ENCODE results near the gene TAF11L14. TPM values are rescaled to one million over a fixed set of nuclear protein-coding genes. Genes with fewer than 3 reads are reported as not detected.

TAF11L14 gene
- polyA plus RNA-seq: not detected in 2 replicates

GRCh38 chr5:17634160-17634559 lies at the start of gene TAF11L14:
Gene TAF11L14, plus strand, starts transcription at chr5:17634460.

GRCh38 chr5:17585658-17586057 lies 48.6 kb upstream of the TAF11L14 start, which contains the start of gene TAF11L7:
Gene TAF11L7, minus strand, starts transcription at chr5:17585758.

DNA sequence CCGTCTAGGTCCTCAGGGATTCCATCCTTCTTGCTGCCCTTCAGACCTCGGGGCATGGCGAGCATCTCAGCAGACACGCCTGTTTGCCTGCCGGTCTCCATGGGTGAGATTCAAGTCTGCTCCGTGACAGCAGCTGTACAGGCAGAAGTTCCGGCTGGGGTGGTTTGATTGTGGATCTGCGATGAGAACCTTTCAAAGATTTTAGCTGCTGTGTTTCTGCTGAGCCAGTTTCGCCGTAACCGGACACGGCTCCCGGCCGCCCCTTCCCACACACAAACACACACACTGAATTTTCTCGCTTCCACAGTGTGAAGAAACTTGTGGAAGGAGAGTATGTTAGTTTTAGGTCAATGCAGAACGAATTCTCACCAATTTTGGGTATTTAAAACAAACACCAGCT lies 43.4 kb upstream of the TAF11L14 start, which contains the start of gene TAF11L8:
Gene TAF11L8 (minus strand): TSS at position 101 of the 400 bp plus-strand sequence.

GRCh38 chr5:17594255-17594654 lies 40.0 kb upstream of the TAF11L14 start, which contains the start of gene TAF11L9:
Gene TAF11L9, minus strand, starts transcription at chr5:17594394.

DNA sequence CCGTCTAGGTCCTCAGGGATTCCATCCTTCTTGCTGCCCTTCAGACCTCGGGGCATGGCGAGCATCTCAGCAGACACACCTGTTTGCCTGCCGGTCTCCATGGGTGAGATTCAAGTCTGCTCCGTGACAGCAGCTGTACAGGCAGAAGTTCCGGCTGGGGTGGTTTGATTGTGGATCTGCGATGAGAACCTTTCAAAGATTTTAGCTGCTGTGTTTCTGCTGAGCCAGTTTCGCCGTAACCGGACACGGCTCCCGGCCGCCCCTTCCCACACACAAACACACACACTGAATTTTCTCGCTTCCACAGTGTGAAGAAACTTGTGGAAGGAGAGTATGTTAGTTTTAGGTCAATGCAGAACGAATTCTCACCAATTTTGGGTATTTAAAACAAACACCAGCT lies 36.5 kb upstream of the TAF11L14 start, which contains the start of gene TAF11L10:
Gene TAF11L10 (minus strand): TSS at position 101 of the 400 bp plus-strand sequence.

DNA sequence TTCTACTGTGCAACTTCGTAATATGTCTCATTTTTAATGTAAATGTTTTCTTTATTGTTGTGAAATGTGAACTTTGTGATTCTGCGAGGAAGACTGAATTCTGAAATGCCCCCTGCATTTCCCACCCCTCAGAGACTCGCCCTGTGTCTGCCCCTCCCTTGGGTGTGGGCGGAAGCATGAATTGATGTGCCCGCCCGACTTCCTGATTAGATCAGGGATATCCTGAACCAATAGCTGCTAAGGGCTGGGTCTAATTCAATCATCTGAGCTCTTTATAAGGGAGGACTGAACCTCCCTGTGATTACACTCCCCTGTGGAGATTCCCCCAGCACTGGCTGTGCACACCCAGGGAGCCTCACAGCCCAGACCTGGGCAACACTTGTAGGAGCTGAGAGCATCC lies 30.4 kb upstream of the TAF11L14 start, which contains the start of gene TAF11L11:
Gene TAF11L11 (plus strand): TSS at position 304 of the 400 bp plus-strand sequence.

DNA sequence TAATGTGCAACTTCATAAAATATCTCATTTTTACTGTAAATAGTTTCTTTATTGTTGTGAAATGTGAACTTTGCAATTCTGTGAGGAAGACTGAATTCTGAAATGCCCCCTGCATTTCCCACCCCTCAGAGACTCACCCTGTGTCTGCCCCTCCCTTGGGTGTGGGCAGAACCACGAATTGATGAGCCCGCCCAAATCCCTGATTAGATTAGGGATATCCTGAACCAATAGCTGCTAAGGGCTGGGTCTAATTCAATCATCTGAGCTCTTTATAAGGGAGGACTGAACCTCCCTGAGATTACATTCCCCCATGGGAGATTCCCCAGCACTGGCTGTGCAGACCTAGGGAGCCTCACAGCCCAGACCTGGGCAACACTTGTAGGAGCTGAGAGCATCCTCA lies 24.2 kb upstream of the TAF11L14 start, which contains the start of gene TAF11L12:
Gene TAF11L12 (plus strand): TSS at position 301 of the 400 bp plus-strand sequence.

GRCh38 chr5:17631788-17632187 lies 2.5 kb upstream of the TAF11L14 start, which contains the start of gene TAF11L13:
Gene TAF11L13, plus strand, starts transcription at chr5:17632088.

Other genes starting within 250 kb of the TAF11L14 start
- gene TAF11L2, start 136.2 kb upstream of the TAF11L14 start, polyA plus RNA-seq: not detected in 2 replicates
- gene TAF11L3, start 116.1 kb upstream of the TAF11L14 start, polyA plus RNA-seq: not detected in 2 replicates
- gene TAF11L4, start 112.7 kb upstream of the TAF11L14 start, polyA plus RNA-seq: not detected in 2 replicates
- gene TAF11L5, start 109.2 kb upstream of the TAF11L14 start, polyA plus RNA-seq: not detected in 2 replicates
- not detected in 2 replicates for gene TAF11L6, start 105.8 kb upstream of the TAF11L14 start, polyA plus RNA-seq
- gene TAF11L7, start 48.7 kb upstream of the TAF11L14 start, polyA plus RNA-seq: not detected in 2 replicates
- gene TAF11L8, start 43.5 kb upstream of the TAF11L14 start, polyA plus RNA-seq: not detected in 2 replicates
- gene TAF11L9, start 40.1 kb upstream of the TAF11L14 start, polyA plus RNA-seq: not detected in 2 replicates
- not detected in 2 replicates for gene TAF11L10, start 36.6 kb upstream of the TAF11L14 start, polyA plus RNA-seq
- gene TAF11L11, start 30.3 kb upstream of the TAF11L14 start, polyA plus RNA-seq: not detected in 2 replicates
- not detected in 2 replicates for gene TAF11L12, start 24.1 kb upstream of the TAF11L14 start, polyA plus RNA-seq
- gene TAF11L13, start 2.4 kb upstream of the TAF11L14 start, polyA plus RNA-seq: not detected in 2 replicates

All from Purkinje cell (primary cell).